ENCODE results near the gene RPS3A.

Gene RPS3A

GRCh38 chr4:151093203-151093602 lies 6.2 kb upstream of the RPS3A start:
- Histone ChIP-seq H3K4me1 (ENCODE audit: control insufficient read depth, insufficient read depth, low read length) (no peaks in the 10 kb centered on the region), H3K4me3 (ENCODE audit: low read length) (no peak overlapping the region), H3K27me3 (ENCODE audit: control insufficient read depth, insufficient read depth, low read length) (no peaks in the 10 kb centered on the region), H3K27ac (ENCODE audit: low read length) (no peak overlapping the region), H3K9me3 (ENCODE audit: control insufficient read depth, insufficient read depth, low read length) (no peaks in the 10 kb centered on the region), H3K36me3 (ENCODE audit: control insufficient read depth, insufficient read depth, low read length) (no peaks in the 10 kb centered on the region)
- DNase-seq (ENCODE audit: low read depth, low spot score): no peak
- WGBS (ENCODE audit: insufficient coverage, insufficient read length): no CpG with 5 or more reads among the region's 3 CpGs

GRCh38 chr4:151094290-151094751 lies 5.1 kb upstream of the RPS3A start:
- H3K4me1 ChIP-seq (ENCODE audit: control insufficient read depth, insufficient read depth, low read length): no peaks in the 10 kb centered on the region
- H3K36me3 ChIP-seq (ENCODE audit: control insufficient read depth, insufficient read depth, low read length): no peaks in the 10 kb centered on the region
- no peaks in the 10 kb centered on the region for H3K9me3 ChIP-seq (ENCODE audit: control insufficient read depth, insufficient read depth, low read length)
- no peak for DNase-seq (ENCODE audit: low read depth, low spot score)
- no peaks in the 10 kb centered on the region for H3K27me3 ChIP-seq (ENCODE audit: control insufficient read depth, insufficient read depth, low read length)
- WGBS (ENCODE audit: insufficient coverage, insufficient read length): no CpG with 5 or more reads among the region's 2 CpGs
- H3K4me3 ChIP-seq (ENCODE audit: low read length): no peak overlapping the region
- no peak overlapping the region for H3K27ac ChIP-seq (ENCODE audit: low read length)

GRCh38 chr4:151095142-151095541 lies 4.3 kb upstream of the RPS3A start:
- no peak for DNase-seq (ENCODE audit: low read depth, low spot score)
- no CpG with 5 or more reads among the region's 3 CpGs for WGBS (ENCODE audit: insufficient coverage, insufficient read length)
- H3K4me1 ChIP-seq (ENCODE audit: control insufficient read depth, insufficient read depth, low read length): no peaks in the 10 kb centered on the region
- no peaks in the 10 kb centered on the region for H3K27me3 ChIP-seq (ENCODE audit: control insufficient read depth, insufficient read depth, low read length)
- no peaks in the 10 kb centered on the region for H3K9me3 ChIP-seq (ENCODE audit: control insufficient read depth, insufficient read depth, low read length)
- H3K36me3 ChIP-seq (ENCODE audit: control insufficient read depth, insufficient read depth, low read length): no peaks in the 10 kb centered on the region
- no peak overlapping the region for H3K4me3 ChIP-seq (ENCODE audit: low read length)
- H3K27ac ChIP-seq (ENCODE audit: low read length): no peak overlapping the region

- H3K4me1 ChIP-seq (ENCODE audit: control insufficient read depth, insufficient read depth, low read length): no peaks in the 10 kb centered on the region
- no peak for DNase-seq (ENCODE audit: low read depth, low spot score)
- H3K27me3 ChIP-seq (ENCODE audit: control insufficient read depth, insufficient read depth, low read length): no peaks in the 10 kb centered on the region
- H3K27ac ChIP-seq (ENCODE audit: low read length): no peak overlapping the region
- peaks cover 3% of the 10 kb centered on the region; the same call in 1 of the 2 replicates for H3K36me3 ChIP-seq (ENCODE audit: control insufficient read depth, insufficient read depth, low read length)
- WGBS (ENCODE audit: insufficient coverage, insufficient read length): no CpG with 5 or more reads among the region's 3 CpGs
- no peaks in the 10 kb centered on the region for H3K9me3 ChIP-seq (ENCODE audit: control insufficient read depth, insufficient read depth, low read length)
- H3K4me3 ChIP-seq (ENCODE audit: low read length): no peak overlapping the region
Measured at GRCh38 chr4:151097759-151098158, 1.7 kb upstream of the RPS3A start.

GRCh38 chr4:151098979-151099228 lies 524 bp upstream of the RPS3A start:
- DNase-seq (ENCODE audit: low read depth, low spot score): no peak
- Histone ChIP-seq H3K4me1 (ENCODE audit: control insufficient read depth, insufficient read depth, low read length) (no peaks in the 10 kb centered on the region), H3K9me3 (ENCODE audit: control insufficient read depth, insufficient read depth, low read length) (no peaks in the 10 kb centered on the region), H3K27me3 (ENCODE audit: control insufficient read depth, insufficient read depth, low read length) (no peaks in the 10 kb centered on the region), H3K36me3 (ENCODE audit: control insufficient read depth, insufficient read depth, low read length) (peaks cover 12% of the 10 kb centered on the region; the same call in 1 of the 2 replicates), H3K4me3 (ENCODE audit: low read length) (peak overlapping the region; percentile 33; the same call in 1 of the 2 replicates), H3K27ac (ENCODE audit: low read length) (no peak overlapping the region)
- no CpG with 5 or more reads among the region's 8 CpGs for WGBS (ENCODE audit: insufficient coverage, insufficient read length)

- no peak for DNase-seq (ENCODE audit: low read depth, low spot score)
- peaks cover 17% of the 10 kb centered on the region; the same call in 1 of the 2 replicates for H3K36me3 ChIP-seq (ENCODE audit: control insufficient read depth, insufficient read depth, low read length)
- no peaks in the 10 kb centered on the region for H3K27me3 ChIP-seq (ENCODE audit: control insufficient read depth, insufficient read depth, low read length)
- WGBS (ENCODE audit: insufficient coverage, insufficient read length): no CpG with 5 or more reads among the region's 13 CpGs
- no peak overlapping the region for H3K27ac ChIP-seq (ENCODE audit: low read length)
- H3K4me1 ChIP-seq (ENCODE audit: control insufficient read depth, insufficient read depth, low read length): no peaks in the 10 kb centered on the region
- H3K4me3 ChIP-seq (ENCODE audit: low read length): peak overlapping the region; percentile 91
- no peaks in the 10 kb centered on the region for H3K9me3 ChIP-seq (ENCODE audit: control insufficient read depth, insufficient read depth, low read length)
Measured at GRCh38 chr4:151099976-151100417, 569 bp downstream of the RPS3A start.

- Histone ChIP-seq H3K27me3 (ENCODE audit: control insufficient read depth, insufficient read depth, low read length) (no peaks in the 10 kb centered on the region), H3K36me3 (ENCODE audit: control insufficient read depth, insufficient read depth, low read length) (peaks cover 17% of the 10 kb centered on the region; the same call in 1 of the 2 replicates), H3K4me1 (ENCODE audit: control insufficient read depth, insufficient read depth, low read length) (no peaks in the 10 kb centered on the region), H3K27ac (ENCODE audit: low read length) (no peak overlapping the region), H3K9me3 (ENCODE audit: control insufficient read depth, insufficient read depth, low read length) (no peaks in the 10 kb centered on the region), H3K4me3 (ENCODE audit: low read length) (peak overlapping the region; percentile 91; the same call in 1 of the 2 replicates)
- no CpG with 5 or more reads among the region's 3 CpGs for WGBS (ENCODE audit: insufficient coverage, insufficient read length)
- DNase-seq (ENCODE audit: low read depth, low spot score): no peak
Measured at GRCh38 chr4:151100531-151100930, 1.1 kb downstream of the RPS3A start.

GRCh38 chr4:151103758-151104157 lies 4.3 kb downstream of the RPS3A start:
- H3K9me3 ChIP-seq (ENCODE audit: control insufficient read depth, insufficient read depth, low read length): no peaks in the 10 kb centered on the region
- no peaks in the 10 kb centered on the region for H3K4me1 ChIP-seq (ENCODE audit: control insufficient read depth, insufficient read depth, low read length)
- H3K4me3 ChIP-seq (ENCODE audit: low read length): no peak overlapping the region
- H3K27ac ChIP-seq (ENCODE audit: low read length): no peak overlapping the region
- H3K36me3 ChIP-seq (ENCODE audit: control insufficient read depth, insufficient read depth, low read length): peaks cover 26% of the 10 kb centered on the region; the same call in 1 of the 2 replicates
- DNase-seq (ENCODE audit: low read depth, low spot score): no peak
- H3K27me3 ChIP-seq (ENCODE audit: control insufficient read depth, insufficient read depth, low read length): no peaks in the 10 kb centered on the region
- no CpG with 5 or more reads among the region's 2 CpGs for WGBS (ENCODE audit: insufficient coverage, insufficient read length)

GRCh38 chr4:151104621-151105020 lies 5.2 kb downstream of the RPS3A start:
- H3K27ac ChIP-seq (ENCODE audit: low read length): no peak overlapping the region
- no CpG with 5 or more reads among the region's 1 CpG for WGBS (ENCODE audit: insufficient coverage, insufficient read length)
- peaks cover 26% of the 10 kb centered on the region; the same call in 1 of the 2 replicates for H3K36me3 ChIP-seq (ENCODE audit: control insufficient read depth, insufficient read depth, low read length)

GRCh38 chr4:151105454-151106032 lies 6.1 kb downstream of the RPS3A start:
- H3K4me3 ChIP-seq (ENCODE audit: low read length): no peak overlapping the region
- no peak overlapping the region for H3K27ac ChIP-seq (ENCODE audit: low read length)
- peaks cover 26% of the 10 kb centered on the region; the same call in 1 of the 2 replicates for H3K36me3 ChIP-seq (ENCODE audit: control insufficient read depth, insufficient read depth, low read length)
- no peaks in the 10 kb centered on the region for H3K9me3 ChIP-seq (ENCODE audit: control insufficient read depth, insufficient read depth, low read length)
- H3K27me3 ChIP-seq (ENCODE audit: control insufficient read depth, insufficient read depth, low read length): no peaks in the 10 kb centered on the region
- DNase-seq (ENCODE audit: low read depth, low spot score): no peak
- H3K4me1 ChIP-seq (ENCODE audit: control insufficient read depth, insufficient read depth, low read length): no peaks in the 10 kb centered on the region
- no CpG with 5 or more reads among the region's 5 CpGs for WGBS (ENCODE audit: insufficient coverage, insufficient read length)

More at GRCh38 chr4:151104621-151105020, 5.2 kb downstream of the RPS3A start:
- Histone ChIP-seq H3K4me1 (ENCODE audit: control insufficient read depth, insufficient read depth, low read length) (no peaks in the 10 kb centered on the region), H3K4me3 (ENCODE audit: low read length) (no peak overlapping the region), H3K27me3 (ENCODE audit: control insufficient read depth, insufficient read depth, low read length) (no peaks in the 10 kb centered on the region), H3K9me3 (ENCODE audit: control insufficient read depth, insufficient read depth, low read length) (no peaks in the 10 kb centered on the region)
- no peak for DNase-seq (ENCODE audit: low read depth, low spot score)

GRCh38 chr4:151107063-151107462 lies 7.6 kb downstream of the RPS3A start:
- peaks cover 26% of the 10 kb centered on the region; the same call in 1 of the 2 replicates for H3K36me3 ChIP-seq (ENCODE audit: control insufficient read depth, insufficient read depth, low read length)
- H3K27ac ChIP-seq (ENCODE audit: low read length): no peak overlapping the region
- no peaks in the 10 kb centered on the region for H3K9me3 ChIP-seq (ENCODE audit: control insufficient read depth, insufficient read depth, low read length)
- no peak for DNase-seq (ENCODE audit: low read depth, low spot score)
- whole genome bisulfite sequencing (ENCODE audit: insufficient coverage, insufficient read length): no CpG with 5 or more reads among the region's 3 CpGs
- no peak overlapping the region for H3K4me3 ChIP-seq (ENCODE audit: low read length)
- no peaks in the 10 kb centered on the region for H3K27me3 ChIP-seq (ENCODE audit: control insufficient read depth, insufficient read depth, low read length)
- no peaks in the 10 kb centered on the region for H3K4me1 ChIP-seq (ENCODE audit: control insufficient read depth, insufficient read depth, low read length)
